HepG2 (cell line): ENCODE data around the gene PSPH. TPM values are rescaled to one million over a fixed set of nuclear protein-coding genes. Genes with fewer than 3 reads are reported as not detected.

ENCODE experiments used
- ARID4A ChIP-seq: sonication (generic); formaldehyde crosslinking; IDR thresholded peaks from 2 replicates; pipeline ENCODE4 v1.5.0; 2020; ENCODE audit warnings: mild to moderate bottlenecking, missing genetic modification reagents, borderline replicate concordance
- FOXA3 ChIP-seq: IDR thresholded peaks from 2 replicates; pipeline ENCODE4 v1.6.1; 2016; ENCODE audit warnings: missing genetic modification reagents, missing compliant biosample characterization
- KDM2A ChIP-seq: sonication (generic); formaldehyde crosslinking; IDR thresholded peaks from 2 replicates; pipeline ENCODE4 v1.4.0; 2020; ENCODE audit warnings: low read depth, missing genetic modification reagents, borderline replicate concordance
- MZF1 ChIP-seq: sonication (generic); formaldehyde crosslinking; IDR thresholded peaks from 2 replicates; pipeline ENCODE4 v1.8.1; 2023; ENCODE audit warnings: mild to moderate bottlenecking, missing genetic modification reagents, borderline replicate concordance
- NR2C2 ChIP-seq: sonication (generic); formaldehyde crosslinking; IDR thresholded peaks from 2 replicates; pipeline ENCODE4 v1.4.0; 2020; ENCODE audit warnings: missing genetic modification reagents, mild to moderate bottlenecking, moderate library complexity, borderline replicate concordance
- PCBP2 ChIP-seq: fragments of 200-400 bp; formaldehyde crosslinking; optimal IDR thresholded peaks from 2 replicates; pipeline ENCODE3; 2018; ENCODE audit warnings: low read length, low read depth; ENCODE audit not compliant: poor library complexity, severe bottlenecking
- PRPF4 ChIP-seq: fragments of 200-400 bp; formaldehyde crosslinking; IDR thresholded peaks from 2 replicates; pipeline ENCODE4 v1.6.1; 2016; ENCODE audit warnings: low read length, low read depth; ENCODE audit not compliant: poor library complexity, severe bottlenecking
- SP1 ChIP-seq, 2 experiments: fragments of 450-650 bp in 1 of 2; sonication (generic) in 1 of 2; formaldehyde crosslinking in 1 of 2; IDR thresholded peaks; 2 replicates each; pipeline versions ENCODE4 v1.4.0 to v1.6.1; 2016 to 2020; ENCODE audit warnings: missing genetic modification reagents in 1 of 2
- TOE1 ChIP-seq: sonication (generic); formaldehyde crosslinking; IDR thresholded peaks from 2 replicates; pipeline ENCODE4 v1.4.0; 2020; ENCODE audit warnings: mild to moderate bottlenecking, missing genetic modification reagents
- XRCC5 ChIP-seq: fragments of 200-400 bp; formaldehyde crosslinking; optimal IDR thresholded peaks from 2 replicates; pipeline ENCODE3; 2017; ENCODE audit warnings: mild to moderate bottlenecking, low read length
- ZNF281 ChIP-seq: sonication (generic); formaldehyde crosslinking; IDR thresholded peaks from 2 replicates; pipeline ENCODE4 v1.4.0; 2020; ENCODE audit warnings: missing genetic modification reagents, borderline replicate concordance
- ZNF441 ChIP-seq: sonication (generic); formaldehyde crosslinking; IDR thresholded peaks from 2 replicates; pipeline ENCODE4 v1.7.0; 2021; ENCODE audit warnings: missing genetic modification reagents, borderline replicate concordance
- ZNF501 ChIP-seq: sonication (generic); formaldehyde crosslinking; IDR thresholded peaks from 2 replicates; pipeline ENCODE4 v1.5.1; 2020; ENCODE audit warnings: mild to moderate bottlenecking, moderate library complexity, missing genetic modification reagents
- ZZZ3 ChIP-seq: sonication (generic); formaldehyde crosslinking; IDR thresholded peaks from 2 replicates; pipeline ENCODE4 v1.4.0; 2020; ENCODE audit warnings: missing genetic modification reagents, mild to moderate bottlenecking, borderline replicate concordance
- polyA plus RNA-seq, 8 experiments: library from polyadenylated mRNA; depleted of rRNA in 3 of 8; stranded (reverse) in 7 of 8; unstranded in 1 of 8; fragments of >200 nt; fragmentation: Illumina TruSeq in 4 of 8; extraction: Trizol in 4 of 8; gene quantifications; 2 replicates each; pipeline versions ENCODE4 v1.2.1 to v1.2.3, GENCODE V29; 2011 to 2016; ENCODE audit warnings: low read depth in 4 of 8, missing spikeins in 1 of 8, mixed read lengths in 1 of 8; ENCODE audit not compliant: insufficient read depth in 1 of 8
- total RNA-seq, 5 experiments: library from RNA; depleted of rRNA; stranded (reverse); fragments of >200 nt; fragmentation: Illumina TruSeq; extraction: Trizol; gene quantifications; 2 replicates each; pipeline ENCODE4 v1.2.3, GENCODE V29; 2016; ENCODE audit warnings: low read depth in 1 of 5
- TF ChIP-seq, protein P1 (sequence below), 2 experiments: sonication (generic) in 1 of 2; formaldehyde crosslinking in 1 of 2; IDR thresholded peaks; 2 replicates each; pipeline versions ENCODE4 v1.5.1 to v1.6.1; 2011 to 2020; ENCODE audit warnings: borderline replicate concordance in 1 of 2, low read depth in 1 of 2, low read length in 1 of 2, mild to moderate bottlenecking in 1 of 2, missing genetic modification reagents in 1 of 2, moderate library complexity in 1 of 2
- TF ChIP-seq, protein P2 (sequence below): sonication (generic); formaldehyde crosslinking; IDR thresholded peaks from 2 replicates; pipeline ENCODE4 v1.8.0; 2022; ENCODE audit warnings: missing genetic modification reagents, low read depth, mild to moderate bottlenecking, borderline replicate concordance

The PSPH gene
- total and polyA plus RNA-seq, 2 of the 13 experiments (the other 11 are each of a cell fraction or from before 2014, with no cell fraction given) = 85.5 to 124 TPM

GRCh38 chr7:56079450-56080185 is 28.4 kb upstream of the PSPH start (continued):
- TF ChIP-seq ARID4A (CRISPR knock-in tag) (peak; percentile 25; the same call in 1 of the 2 replicates), MZF1 (CRISPR knock-in tag) (no peak), XRCC5 (peak; percentile 95), SP1 (IDR thresholded peaks at IDR 0.05) (no peak), SP1 (CRISPR knock-in tag; IDR thresholded peaks at IDR 0.05) (no peak), PCBP2 (no peak), NR2C2 (peak; percentile 48; the same call in 1 of the 2 replicates), ZNF281 (0 out of 2 replicates have a peak, but pooled peaks have one; percentile 9), ZNF441 (no peak), FOXA3 (peak; percentile 60), TOE1 (CRISPR knock-in tag) (no peak), KDM2A (peak; percentile 45; the same call in 1 of the 2 replicates), PRPF4 (no peak), ZZZ3 (CRISPR knock-in tag) (no peak), ZNF501 (CRISPR knock-in tag) (peak; percentile 66)
- TF ChIP-seq, protein P1, sequence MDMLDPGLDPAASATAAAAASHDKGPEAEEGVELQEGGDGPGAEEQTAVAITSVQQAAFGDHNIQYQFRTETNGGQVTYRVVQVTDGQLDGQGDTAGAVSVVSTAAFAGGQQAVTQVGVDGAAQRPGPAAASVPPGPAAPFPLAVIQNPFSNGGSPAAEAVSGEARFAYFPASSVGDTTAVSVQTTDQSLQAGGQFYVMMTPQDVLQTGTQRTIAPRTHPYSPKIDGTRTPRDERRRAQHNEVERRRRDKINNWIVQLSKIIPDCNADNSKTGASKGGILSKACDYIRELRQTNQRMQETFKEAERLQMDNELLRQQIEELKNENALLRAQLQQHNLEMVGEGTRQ (IDR thresholded peaks at IDR 0.05; ENCODE audit: low read depth, low read length) = no peak
- TF ChIP-seq, protein P1 (CRISPR knock-in tag; IDR thresholded peaks at IDR 0.05; ENCODE audit: borderline replicate concordance) = no peak
- TF ChIP-seq, protein P2, sequence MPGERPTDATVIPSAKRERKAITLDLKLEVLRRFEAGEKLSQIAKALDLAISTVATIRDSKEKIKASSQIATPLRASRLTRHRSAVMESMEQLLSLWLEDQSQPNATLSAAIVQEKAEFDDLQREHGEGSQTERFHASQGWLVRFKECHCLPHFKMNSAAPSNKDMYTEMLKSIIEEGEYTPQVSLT (CRISPR knock-in tag) = no peak
